GM12878 (cell line): ENCODE data around the gene GLB1L3. TPM values are rescaled to one million over a fixed set of nuclear protein-coding genes. Genes with fewer than 3 reads are reported as not detected.

Experiments
- ATAC-seq: fragments of 200-7000 bp; cut with Tn5 transposase; 3 replicates; pipeline ENCODE4 v1.9.1; 2020; ENCODE audit warnings: mild to moderate bottlenecking, moderate library complexity
- BruUV-seq: library from RNA; stranded (reverse); fragments of 400-500 nt; replicated peaks from 2 replicates; lab custom pipeline; 2021; lab: Mats Ljungman, UMichigan
- CTCF ChIA-PET: fragments of 300-600 bp; sonication (Branson Sonifier 250); formaldehyde crosslinking; extraction: SDS; loops from one replicate; lab custom pipeline; 2021; ENCODE audit warnings: inconsistent platforms; lab: Yijun Ruan, JAX
- POLR2A ChIA-PET: fragments of 350-600 bp; formaldehyde crosslinking; extraction: SDS; loops from one replicate; lab custom pipeline; 2021; ENCODE audit warnings: inconsistent platforms; lab: Charles Lee
- RAD21 ChIA-PET: fragments of 300-600 bp; sonication (Branson Sonifier 250); formaldehyde crosslinking; loops from one replicate; lab custom pipeline; 2023; ENCODE audit warnings: antibody characterized with exemption; ENCODE audit not compliant: unreplicated experiment; lab: Charles Lee
- SMC1A ChIA-PET: fragments of 300-600 bp; sonication (Branson Sonifier 250); formaldehyde crosslinking; loops from one replicate; lab custom pipeline; 2023; ENCODE audit not compliant: unreplicated experiment, uncharacterized antibody; lab: Charles Lee
- DNase-seq: peaks from one replicate; pipeline ENCODE4 v3.0.0-alpha.2; 2011; ENCODE audit warnings: low read depth, low spot score
- FAIRE-seq: peaks from 3 replicates; lab custom pipeline; 2011; peaks lifted over from hg19 to GRCh38; lab: Jason Lieb, UNC
- H2AFZ ChIP-seq: 2 replicates; pipeline ENCODE4 v1.6.0; 2011; ENCODE audit warnings: low read depth, low read length, control low read depth; ENCODE audit not compliant: control insufficient read depth
- H3K27ac ChIP-seq: 2 replicates; pipeline ENCODE4 v1.5.1; 2011; ENCODE audit warnings: control low read depth; ENCODE audit not compliant: control insufficient read depth, insufficient read depth
- H3K27me3 ChIP-seq, 2 experiments: replicated peaks in 1 of 2; 2 replicates each; pipeline versions ENCODE4 v1.6.0 to v1.6.1; 2011; ENCODE audit warnings: low read length in 1 of 2; ENCODE audit not compliant: control insufficient read depth in 2 of 2, insufficient read depth in 2 of 2
- H3K36me3 ChIP-seq, 2 experiments: 2 replicates each; pipeline ENCODE4 v1.5.1; 2011; ENCODE audit warnings: low read length in 1 of 2; ENCODE audit not compliant: control insufficient read depth in 2 of 2, insufficient read depth in 2 of 2
- H3K4me1 ChIP-seq: 2 replicates; pipeline ENCODE4 v1.6.1; 2011; ENCODE audit warnings: mild to moderate bottlenecking, low read length, moderate library complexity, mixed read lengths; ENCODE audit not compliant: control insufficient read depth, insufficient read depth
- H3K4me2 ChIP-seq: 2 replicates; pipeline ENCODE4 v1.6.0; 2011; ENCODE audit warnings: control low read depth; ENCODE audit not compliant: control insufficient read depth, insufficient read depth
- H3K4me3 ChIP-seq: fragments of 200-600 bp; sonication (generic); 2 replicates; pipeline ENCODE4 v1.5.1; 2016
- H3K79me2 ChIP-seq: 2 replicates; pipeline ENCODE4 v1.6.0; 2011; ENCODE audit warnings: low read length; ENCODE audit not compliant: control insufficient read depth, insufficient read depth
- H3K9ac ChIP-seq: 2 replicates; pipeline ENCODE4 v1.8.0; 2011; ENCODE audit warnings: low read length, control low read depth, mixed read lengths; ENCODE audit not compliant: control insufficient read depth, insufficient read depth
- H3K9me3 ChIP-seq: replicated peaks from 3 replicates; pipeline ENCODE4 v1.5.1; 2011; ENCODE audit warnings: mild to moderate bottlenecking, low read length; ENCODE audit not compliant: control insufficient read depth, insufficient read depth
- H4K20me1 ChIP-seq: 2 replicates; pipeline ENCODE4 v1.6.0; 2011; ENCODE audit not compliant: control insufficient read depth, insufficient read depth
- ATF7 ChIP-seq: fragments of 450-650 bp; IDR thresholded peaks from 2 replicates; pipeline ENCODE4 v1.6.1; 2016; ENCODE audit warnings: low read depth, mild to moderate bottlenecking
- EGR1 ChIP-seq, 2 experiments: IDR thresholded peaks; 1 replicate in 1 of 2; 2 replicates in 1 of 2; pipeline ENCODE4 v1.6.1; 2011 to 2012; ENCODE audit warnings: low read depth in 2 of 2, low read length in 2 of 2, borderline replicate concordance in 1 of 2, mild to moderate bottlenecking in 1 of 2, moderate library complexity in 1 of 2
- EP300 ChIP-seq, 2 experiments: fragments of 150-350 bp in 1 of 2; IDR thresholded peaks; 2 replicates each; pipeline ENCODE4 v1.6.1; 2011 to 2012; ENCODE audit warnings: low read depth in 2 of 2, low read length in 2 of 2, borderline replicate concordance in 1 of 2, improper control_type of control experiment in 1 of 2, inconsistent platforms in 1 of 2; ENCODE audit not compliant: control insufficient read depth in 1 of 2
- JUND ChIP-seq: IDR thresholded peaks from 2 replicates; pipeline ENCODE4 v1.6.1; 2012; ENCODE audit warnings: low read depth, mild to moderate bottlenecking, low read length, improper control_type of control experiment, moderate library complexity
- NBN ChIP-seq: fragments of 450-650 bp; IDR thresholded peaks from 2 replicates; pipeline ENCODE4 v1.6.1; 2016
- NFYA ChIP-seq: IDR thresholded peaks from 2 replicates; pipeline ENCODE4 v1.6.1; 2011; ENCODE audit warnings: low read depth, mild to moderate bottlenecking, low read length, improper control_type of control experiment, borderline replicate concordance
- NR2C2 ChIP-seq: IDR thresholded peaks from 2 replicates; pipeline ENCODE4 v1.6.1; 2011; ENCODE audit warnings: borderline replicate concordance, low read depth; ENCODE audit not compliant: control insufficient read depth, insufficient read length
- PKNOX1 ChIP-seq: fragments of 450-650 bp; IDR thresholded peaks from 2 replicates; pipeline ENCODE4 v1.6.1; 2016; ENCODE audit warnings: mild to moderate bottlenecking
- SMAD1 ChIP-seq: fragments of 450-650 bp; IDR thresholded peaks from 2 replicates; pipeline ENCODE4 v1.6.1; 2018; ENCODE audit warnings: mild to moderate bottlenecking, low read depth; ENCODE audit not compliant: partially characterized antibody
- SMAD5 ChIP-seq: IDR thresholded peaks from 2 replicates; pipeline ENCODE4 v1.6.1; 2016; ENCODE audit warnings: antibody characterized with exemption, low read depth
- SP1 ChIP-seq: IDR thresholded peaks from one replicate; pipeline ENCODE4 v1.6.1; 2011; ENCODE audit warnings: low read depth, low read length
- USF1 ChIP-seq: IDR thresholded peaks from 2 replicates; pipeline ENCODE4 v1.6.1; 2011; ENCODE audit warnings: borderline replicate concordance, low read depth, mild to moderate bottlenecking, moderate library complexity, mixed read lengths, low read length; ENCODE audit not compliant: insufficient read depth; ENCODE audit errors: extremely low read length
- USF2 ChIP-seq: IDR thresholded peaks from 2 replicates; pipeline ENCODE4 v1.6.1; 2011; ENCODE audit warnings: low read depth, low read length, improper control_type of control experiment, borderline replicate concordance
- WRNIP1 ChIP-seq: IDR thresholded peaks from 2 replicates; pipeline ENCODE4 v1.6.1; 2011; ENCODE audit warnings: low read depth, low read length, improper control_type of control experiment, borderline replicate concordance
- ZNF384 ChIP-seq: IDR thresholded peaks from 2 replicates; pipeline ENCODE4 v1.6.1; 2012; ENCODE audit warnings: low read depth, mild to moderate bottlenecking, low read length, improper control_type of control experiment, borderline replicate concordance
- WGBS: methylation state at CpG from one replicate; pipeline ENCODE4 v1.1.6; 2016; ENCODE audit warnings: low lambda C conversion rate; ENCODE audit not compliant: insufficient replicate concordance, insufficient coverage; ENCODE audit errors: missing lambda C conversion rate; 5-methylcytosine and 5-hydroxymethylcytosine counted together
- in situ Hi-C: fragments of 300-500 bp; cut with MboI; formaldehyde crosslinking; loops from 9 replicates; pipeline ENCODE4 v1.14.3; 2018; ENCODE audit warnings: mixed read lengths
- intact Hi-C: fragments of 100-400 bp; cut with micrococcal nuclease; formaldehyde crosslinking; loops from one replicate; pipeline ENCODE4 v1.14.2; 2022; ENCODE audit not compliant: unreplicated experiment
- polyA plus RNA-seq, 11 experiments: library from polyadenylated mRNA; depleted of rRNA in 4 of 11; unstranded in 6 of 11; stranded (reverse) in 5 of 11; fragments of >200 nt; fragmentation: Nextera tagmentation in 4 of 11; fragmentation: Illumina TruSeq in 1 of 11; extraction: Ambion mirVana in 4 of 11; extraction: Trizol in 1 of 11; gene quantifications; 1 replicate in 1 of 11; 2 replicates in 10 of 11; pipeline versions ENCODE4 v1.2.1 to v1.2.3, GENCODE V29; 2011 to 2016; ENCODE audit warnings: inconsistent platforms in 2 of 11, missing spikeins in 2 of 11, low read depth in 1 of 11
- total RNA-seq, 4 experiments: library from RNA; depleted of rRNA in 3 of 4; stranded (reverse); fragments of >200 nt in 3 of 4; fragmentation: Illumina TruSeq in 1 of 4; extraction: Trizol in 1 of 4; gene quantifications; 2 replicates each; pipeline versions ENCODE4 v1.2.1 to v1.2.3, GENCODE V29; 2013 to 2021
- TF ChIP-seq, protein P1 (sequence below): fragments of 150-350 bp; IDR thresholded peaks from 2 replicates; pipeline ENCODE4 v1.6.1; 2016; ENCODE audit warnings: low read depth, low read length

The GLB1L3 gene
- total and polyA plus RNA-seq, 10 of the 15 experiments (the other 5 are each of a cell fraction or from before 2014, with no cell fraction given) = 0.53 to 2.9 (median 1.9) TPM; not detected in 1

GRCh38 chr11:134312223-134312622 is 36.0 kb downstream of the GLB1L3 start (continued):
- TF ChIP-seq ATF7 (no peak), ZNF384 (no peak), EGR1 (IDR thresholded peaks at IDR 0.05; ENCODE audit: borderline replicate concordance in 1 of 2, low read depth in 2 of 2, low read length in 2 of 2) (no peak), NFYA (no peak)
- TF ChIP-seq, protein P1, sequence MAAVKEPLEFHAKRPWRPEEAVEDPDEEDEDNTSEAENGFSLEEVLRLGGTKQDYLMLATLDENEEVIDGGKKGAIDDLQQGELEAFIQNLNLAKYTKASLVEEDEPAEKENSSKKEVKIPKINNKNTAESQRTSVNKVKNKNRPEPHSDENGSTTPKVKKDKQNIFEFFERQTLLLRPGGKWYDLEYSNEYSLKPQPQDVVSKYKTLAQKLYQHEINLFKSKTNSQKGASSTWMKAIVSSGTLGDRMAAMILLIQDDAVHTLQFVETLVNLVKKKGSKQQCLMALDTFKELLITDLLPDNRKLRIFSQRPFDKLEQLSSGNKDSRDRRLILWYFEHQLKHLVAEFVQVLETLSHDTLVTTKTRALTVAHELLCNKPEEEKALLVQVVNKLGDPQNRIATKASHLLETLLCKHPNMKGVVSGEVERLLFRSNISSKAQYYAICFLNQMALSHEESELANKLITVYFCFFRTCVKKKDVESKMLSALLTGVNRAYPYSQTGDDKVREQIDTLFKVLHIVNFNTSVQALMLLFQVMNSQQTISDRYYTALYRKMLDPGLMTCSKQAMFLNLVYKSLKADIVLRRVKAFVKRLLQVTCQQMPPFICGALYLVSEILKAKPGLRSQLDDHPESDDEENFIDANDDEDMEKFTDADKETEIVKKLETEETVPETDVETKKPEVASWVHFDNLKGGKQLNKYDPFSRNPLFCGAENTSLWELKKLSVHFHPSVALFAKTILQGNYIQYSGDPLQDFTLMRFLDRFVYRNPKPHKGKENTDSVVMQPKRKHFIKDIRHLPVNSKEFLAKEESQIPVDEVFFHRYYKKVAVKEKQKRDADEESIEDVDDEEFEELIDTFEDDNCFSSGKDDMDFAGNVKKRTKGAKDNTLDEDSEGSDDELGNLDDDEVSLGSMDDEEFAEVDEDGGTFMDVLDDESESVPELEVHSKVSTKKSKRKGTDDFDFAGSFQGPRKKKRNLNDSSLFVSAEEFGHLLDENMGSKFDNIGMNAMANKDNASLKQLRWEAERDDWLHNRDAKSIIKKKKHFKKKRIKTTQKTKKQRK = no peak

DNA sequence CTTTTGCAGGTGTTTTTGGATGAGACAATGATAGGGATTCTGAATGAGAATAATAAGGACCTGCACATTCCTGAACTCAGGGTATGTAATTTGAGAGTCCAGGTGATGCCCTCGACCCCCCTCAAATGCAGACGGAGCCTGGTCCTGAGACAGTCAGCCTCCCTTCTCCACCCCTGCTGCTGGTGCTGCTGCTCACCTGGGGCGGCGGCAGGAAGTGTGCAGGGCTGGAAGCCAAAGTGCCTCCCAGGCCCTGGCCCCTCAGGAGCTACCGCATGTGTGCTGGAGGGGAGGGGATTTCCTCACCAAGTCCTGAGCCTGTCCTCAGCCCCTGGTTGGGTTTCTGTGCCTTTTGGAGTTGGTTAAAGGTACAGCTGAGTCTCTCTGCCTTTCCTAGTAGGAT is 36.6 kb downstream of the GLB1L3 start:
- CTCF ChIA-PET = no interaction called here
- H2AFZ ChIP-seq = no peak overlapping the region
- no peak overlapping the region for H3K4me3 ChIP-seq
- FAIRE-seq (no peak), ATAC-seq (no peak), DNase-seq (no peak)
- no peak overlapping the region for H3K4me2 ChIP-seq
- no TSS peak for BruUV-seq
- H3K9ac ChIP-seq = no peak overlapping the region
- H3K9me3 ChIP-seq = no peaks in the 10 kb centered on the region; the same call in 2 of the 3 replicates
- intact Hi-C loops (no loop called here), in situ Hi-C loops (no loop called here)
- no peak overlapping the region for H3K27ac ChIP-seq
- 66% methylated on average over 5 of the region's 5 CpGs for WGBS
- H3K79me2 ChIP-seq = no peaks in the 10 kb centered on the region
- POLR2A ChIA-PET = no interaction called here
- RAD21 ChIA-PET = no interaction called here
- H3K36me3 ChIP-seq = no peaks in the 10 kb centered on the region
- H3K27me3 ChIP-seq = no peaks in the 10 kb centered on the region
- no peaks in the 10 kb centered on the region for H4K20me1 ChIP-seq
- SMC1A ChIA-PET = no interaction called here
- H3K4me1 ChIP-seq = no peaks in the 10 kb centered on the region
- TF ChIP-seq PKNOX1 (no peak), SMAD5 (no peak), SMAD1 (no peak), EP300 (IDR thresholded peaks at IDR 0.05; ENCODE audit: borderline replicate concordance in 1 of 2, control insufficient read depth in 1 of 2, low read depth in 2 of 2, low read length in 2 of 2) (no peak), USF2 (no peak), WRNIP1 (no peak), JUND (no peak), USF1 (no peak), NR2C2 (no peak), NBN (no peak), SP1 (no peak)
